Uterus (tissue), 4 donors: ENCODE data around the gene PRR5L. TPM values are rescaled to one million over a fixed set of nuclear protein-coding genes. Genes with fewer than 3 reads are reported as not detected.

ENCODE experiments used
- DNase-seq, 2 donors: peaks; one replicate each; pipeline ENCODE4 v3.0.0-alpha.2; 2019 to 2020
- H3K27ac ChIP-seq, 2 donors: fragments of 200-600 bp; sonication (generic); 1 replicate in 1 of 2; 2 replicates in 1 of 2; pipeline ENCODE4 v1.5.1; 2016 to 2018
- H3K27me3 ChIP-seq, 2 donors: fragments of 200-600 bp; sonication (generic); one replicate each; pipeline ENCODE4 v1.5.1; 2018 to 2019; ENCODE audit warnings: control low read depth in 1 of 2
- H3K36me3 ChIP-seq, 2 donors: fragments of 200-600 bp; sonication (generic); one replicate each; pipeline ENCODE4 v1.5.1; 2019; ENCODE audit warnings: control low read depth in 1 of 2
- H3K4me1 ChIP-seq, 2 donors: fragments of 200-600 bp; sonication (generic); one replicate each; pipeline ENCODE4 v1.5.1; 2018 to 2019; ENCODE audit warnings: control low read depth in 1 of 2
- H3K4me3 ChIP-seq, 2 donors: fragments of 200-600 bp; sonication (generic); 1 replicate in 1 of 2; 2 replicates in 1 of 2; pipeline ENCODE4 v1.5.1; 2018 to 2019; ENCODE audit warnings: mild to moderate bottlenecking in 1 of 2
- H3K9me3 ChIP-seq, 2 donors: fragments of 200-600 bp; sonication (generic); one replicate each; pipeline ENCODE4 v1.5.1; 2019; ENCODE audit warnings: control low read depth in 1 of 2
- POLR2A ChIP-seq, 2 donors: fragments of 450-650 bp; IDR thresholded peaks; one replicate each; pipeline ENCODE4 v1.6.1; 2016; ENCODE audit warnings: antibody characterized with exemption in 2 of 2, mild to moderate bottlenecking in 1 of 2, moderate library complexity in 1 of 2
- intact Hi-C: fragments of 100-400 bp; cut with DNase I; formaldehyde crosslinking; loops from one replicate; pipeline ENCODE4 v1.15.1; 2023; ENCODE audit warnings: low total_unique reads
- total RNA-seq, 4 donors: library from RNA; depleted of rRNA in 3 of 4; stranded (reverse); fragments of >200 nt in 3 of 4; gene quantifications; one replicate each; pipeline versions ENCODE4 v1.1.0 to v1.2.4, GENCODE V29; 2014 to 2023
- TF ChIP-seq, protein P1 (sequence below), 4 experiments: fragments of 200-600 bp in 2 of 4; fragments of 450-650 bp in 2 of 4; sonication (generic) in 2 of 4; IDR thresholded peaks; one replicate each; pipeline ENCODE4 v1.5.1; 2016 to 2019; ENCODE audit warnings: antibody characterized with exemption in 4 of 4, mild to moderate bottlenecking in 2 of 4, moderate library complexity in 1 of 4
- donor health status: DM: yes; HTN: yes; CAD: no.

Gene PRR5L
- total RNA-seq, 4 donors from 2014 or later = 7.7 to 62.1 (median 27.8) TPM

DNA sequence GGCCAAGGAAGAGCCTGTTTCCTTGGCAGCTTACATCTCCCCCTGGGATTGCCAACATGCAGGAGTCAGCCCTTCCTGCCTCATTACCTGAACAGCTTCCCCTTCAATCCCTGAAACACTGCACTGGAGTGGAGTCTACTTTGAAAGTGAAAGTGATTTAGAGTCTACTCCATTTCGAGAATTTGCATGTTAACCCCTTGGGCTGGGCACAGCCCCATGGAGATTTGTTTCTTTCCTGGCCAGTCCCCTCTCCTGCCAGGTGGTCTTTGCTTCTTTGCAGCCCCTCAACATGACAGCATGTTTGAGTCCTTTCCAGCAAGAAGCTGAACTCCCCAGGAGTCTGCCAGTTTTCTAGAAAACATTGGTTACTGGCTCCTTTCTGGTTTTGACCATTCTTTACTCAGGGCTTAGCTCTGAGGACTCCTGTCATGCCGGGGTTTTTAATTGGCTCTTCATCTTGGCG lies 154.1 kb downstream of the PRR5L start:
- no peak for DNase-seq
- Histone ChIP-seq H3K4me1 (no peaks in the 10 kb centered on the region), H3K4me3 (no peak overlapping the region), H3K27me3 (no peaks in the 10 kb centered on the region), H3K9me3 (no peaks in the 10 kb centered on the region), H3K36me3 (no peaks in the 10 kb centered on the region), H3K27ac (no peak overlapping the region)
- intact Hi-C loops = no loop called here
- no peak for TF ChIP-seq POLR2A (IDR thresholded peaks at IDR 0.05)
- TF ChIP-seq, protein P1, sequence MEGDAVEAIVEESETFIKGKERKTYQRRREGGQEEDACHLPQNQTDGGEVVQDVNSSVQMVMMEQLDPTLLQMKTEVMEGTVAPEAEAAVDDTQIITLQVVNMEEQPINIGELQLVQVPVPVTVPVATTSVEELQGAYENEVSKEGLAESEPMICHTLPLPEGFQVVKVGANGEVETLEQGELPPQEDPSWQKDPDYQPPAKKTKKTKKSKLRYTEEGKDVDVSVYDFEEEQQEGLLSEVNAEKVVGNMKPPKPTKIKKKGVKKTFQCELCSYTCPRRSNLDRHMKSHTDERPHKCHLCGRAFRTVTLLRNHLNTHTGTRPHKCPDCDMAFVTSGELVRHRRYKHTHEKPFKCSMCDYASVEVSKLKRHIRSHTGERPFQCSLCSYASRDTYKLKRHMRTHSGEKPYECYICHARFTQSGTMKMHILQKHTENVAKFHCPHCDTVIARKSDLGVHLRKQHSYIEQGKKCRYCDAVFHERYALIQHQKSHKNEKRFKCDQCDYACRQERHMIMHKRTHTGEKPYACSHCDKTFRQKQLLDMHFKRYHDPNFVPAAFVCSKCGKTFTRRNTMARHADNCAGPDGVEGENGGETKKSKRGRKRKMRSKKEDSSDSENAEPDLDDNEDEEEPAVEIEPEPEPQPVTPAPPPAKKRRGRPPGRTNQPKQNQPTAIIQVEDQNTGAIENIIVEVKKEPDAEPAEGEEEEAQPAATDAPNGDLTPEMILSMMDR (IDR thresholded peaks at IDR 0.05) = no peak

DNA sequence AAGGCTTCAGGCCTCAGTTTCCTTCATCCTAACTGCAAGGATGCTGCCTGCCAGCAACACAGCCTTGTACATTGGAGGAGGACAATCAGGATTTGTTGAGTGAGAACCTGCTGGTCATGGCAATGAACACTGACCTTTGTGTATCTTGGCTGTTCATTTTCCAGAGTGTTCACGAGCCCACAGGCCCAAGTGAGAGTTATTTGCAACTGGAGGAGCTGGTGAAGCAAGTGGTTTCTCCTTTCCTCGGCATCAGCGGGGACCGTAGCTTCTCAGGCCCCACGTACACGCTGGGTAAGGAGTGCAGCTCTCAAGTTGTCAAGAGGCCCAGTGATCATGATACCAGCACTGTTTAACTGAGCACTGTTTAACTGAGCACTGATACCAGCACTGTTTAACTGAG lies 155.0 kb downstream of the PRR5L start:
- DNase-seq = no peak
- Histone ChIP-seq H3K9me3 (no peaks in the 10 kb centered on the region), H3K36me3 (no peaks in the 10 kb centered on the region), H3K4me3 (no peak overlapping the region), H3K27ac (no peak overlapping the region), H3K27me3 (no peaks in the 10 kb centered on the region), H3K4me1 (no peaks in the 10 kb centered on the region)
- intact Hi-C loops = no loop called here
- TF ChIP-seq, protein P1 (IDR thresholded peaks at IDR 0.05) = no peak
- TF ChIP-seq POLR2A (IDR thresholded peaks at IDR 0.05) = no peak

DNA sequence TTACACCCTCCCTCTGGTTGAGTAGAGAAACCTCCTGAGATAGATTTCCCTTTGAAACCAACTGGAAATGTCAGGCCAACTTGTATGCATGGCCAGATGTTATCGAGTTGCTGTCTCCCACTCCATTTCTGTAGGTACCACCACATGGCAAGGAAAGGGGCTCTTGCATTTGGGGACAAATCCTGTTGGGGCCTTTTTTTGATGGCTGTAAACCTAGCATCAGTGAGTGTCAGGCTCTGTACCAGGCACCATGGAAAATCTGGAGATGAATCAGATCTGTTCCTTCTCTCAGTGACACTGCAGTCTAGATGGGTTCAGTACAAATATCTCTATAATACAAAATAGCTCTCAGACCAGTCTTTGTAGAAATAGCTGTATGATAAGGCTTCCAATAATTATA lies 155.6 kb downstream of the PRR5L start:
- no peak overlapping the region for H3K27ac ChIP-seq
- no peak for DNase-seq
- no peak overlapping the region for H3K4me3 ChIP-seq
- no peaks in the 10 kb centered on the region for H3K27me3 ChIP-seq
- H3K36me3 ChIP-seq = no peaks in the 10 kb centered on the region
- no peaks in the 10 kb centered on the region for H3K4me1 ChIP-seq
- no peak for TF ChIP-seq POLR2A (IDR thresholded peaks at IDR 0.05)
- TF ChIP-seq, protein P1 (IDR thresholded peaks at IDR 0.05) = no peak
- intact Hi-C loops = no loop called here
- no peaks in the 10 kb centered on the region for H3K9me3 ChIP-seq

DNA sequence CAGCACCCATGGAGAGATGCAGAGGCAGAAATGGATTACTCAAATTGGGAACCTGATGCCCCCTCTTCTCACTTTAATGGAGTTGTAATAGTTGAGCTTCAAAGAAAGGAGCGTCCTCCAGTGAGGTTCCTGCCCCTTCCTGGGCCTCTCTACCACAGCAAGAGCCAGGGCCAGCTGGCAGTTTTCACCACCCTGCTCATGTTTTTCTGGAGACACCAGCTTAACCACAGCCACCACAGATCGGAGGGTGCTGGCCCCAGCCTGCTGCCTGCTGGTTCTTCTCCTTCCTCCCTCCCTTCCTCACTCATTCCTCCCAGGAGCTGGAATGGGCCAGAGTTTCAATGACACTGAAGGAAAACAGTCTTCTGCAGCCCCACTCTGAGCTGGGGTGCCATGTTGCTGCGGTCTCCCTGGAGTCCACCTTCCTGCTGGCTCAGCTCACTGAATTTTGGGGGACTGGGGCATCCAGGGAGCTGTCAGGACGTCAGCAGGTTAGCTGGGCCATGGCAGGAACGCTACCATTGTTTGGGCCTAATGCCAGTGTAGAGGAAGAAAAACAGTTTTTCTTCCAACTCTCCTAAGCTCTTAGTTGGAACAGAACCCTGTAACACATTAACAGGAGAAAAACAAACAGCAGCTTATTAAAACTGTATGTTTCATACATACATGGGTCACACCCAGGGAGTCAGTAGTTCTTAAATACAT lies 156.3 kb downstream of the PRR5L start:
- no peak for DNase-seq
- Histone ChIP-seq H3K36me3 (no peaks in the 10 kb centered on the region), H3K9me3 (no peaks in the 10 kb centered on the region), H3K4me3 (no peak overlapping the region), H3K4me1 (no peaks in the 10 kb centered on the region), H3K27ac (no peak overlapping the region), H3K27me3 (no peaks in the 10 kb centered on the region)
- intact Hi-C loops = no loop called here
- TF ChIP-seq, protein P1 (IDR thresholded peaks at IDR 0.05) = no peak
- TF ChIP-seq POLR2A (IDR thresholded peaks at IDR 0.05) = no peak

DNA sequence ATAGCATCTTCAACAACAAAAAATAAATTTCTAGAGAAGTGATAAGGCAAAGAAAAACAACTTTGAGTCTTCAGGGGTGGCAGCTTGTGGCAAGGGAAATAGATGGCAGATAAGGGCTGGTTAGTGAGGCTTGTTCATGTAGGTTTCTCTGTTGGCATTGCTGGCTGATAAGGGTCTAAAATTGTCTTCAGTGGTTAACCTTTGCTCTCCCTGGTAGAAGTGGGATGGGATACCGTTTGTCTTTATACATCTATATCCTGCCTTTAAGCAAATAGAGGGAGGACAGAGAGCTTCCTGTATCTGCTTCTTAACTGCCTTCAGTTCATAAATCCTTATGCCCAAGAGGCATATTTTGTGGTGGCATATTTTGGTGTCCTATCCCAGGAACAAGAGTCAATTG lies 156.9 kb downstream of the PRR5L start:
- no peak overlapping the region for H3K4me3 ChIP-seq
- DNase-seq = no peak
- H3K27ac ChIP-seq = no peak overlapping the region
- TF ChIP-seq, protein P1 (IDR thresholded peaks at IDR 0.05) = no peak
- no peak for TF ChIP-seq POLR2A (IDR thresholded peaks at IDR 0.05)
- H3K9me3 ChIP-seq = no peaks in the 10 kb centered on the region
- no peaks in the 10 kb centered on the region for H3K36me3 ChIP-seq
- H3K27me3 ChIP-seq = no peaks in the 10 kb centered on the region
- intact Hi-C loops = no loop called here
- H3K4me1 ChIP-seq = no peaks in the 10 kb centered on the region
